K562 (cell line): Measurements from ENCODE around the gene SOX21. TPM values are rescaled to one million over a fixed set of nuclear protein-coding genes. Genes with fewer than 3 reads are reported as not detected.

Experiments
- ATAC-seq: fragments of 200-7000 bp; cut with Tn5 transposase; 3 replicates; pipeline ENCODE4 v1.9.1; 2020; ENCODE audit warnings: moderate library complexity
- BruUV-seq: library from RNA; stranded (reverse); fragments of 400-500 nt; replicated peaks from 2 replicates; lab custom pipeline; 2021; lab: Mats Ljungman, UMichigan
- CTCF ChIA-PET: fragments of 300-600 bp; formaldehyde crosslinking; extraction: SDS; loops from one replicate; lab custom pipeline; 2021; ENCODE audit warnings: low intra/inter-chr PET ratio; lab: Yijun Ruan, JAX
- POLR2A ChIA-PET: fragments of 300-600, 350-650 bp; sonication (Branson Sonifier 250); formaldehyde crosslinking; extraction: SDS; loops from one replicate; lab custom pipeline; 2021; ENCODE audit warnings: antibody characterized with exemption, inconsistent platforms; lab: Yijun Ruan, JAX
- DNase-seq, 4 experiments: peaks; one replicate each; pipeline versions ENCODE4 v3.0.0 to v3.0.0-alpha.2; 2011 to 2018; ENCODE audit warnings: low spot score in 3 of 4, mixed read lengths in 3 of 4; ENCODE audit errors: extremely low read depth in 1 of 4
- FAIRE-seq: peaks from 2 replicates; lab custom pipeline; 2011; peaks lifted over from hg19 to GRCh38; lab: Jason Lieb, UNC
- H2AFZ ChIP-seq: 2 replicates; pipeline ENCODE4 v1.6.0; 2011; ENCODE audit warnings: low read depth, low read length, control low read depth, inconsistent platforms
- H3K27ac ChIP-seq: fragments of 200-600 bp; 3 replicates; pipeline ENCODE4 v1.8.0; 2011; ENCODE audit warnings: low read depth, mild to moderate bottlenecking, control low read depth, inconsistent platforms, low read length, moderate library complexity, mixed read lengths; ENCODE audit errors: extremely low read depth
- H3K27me3 ChIP-seq, 2 experiments: fragments of 300-600 bp in 1 of 2; 2 replicates in 1 of 2; 3 replicates in 1 of 2; pipeline versions ENCODE4 v1.6.0 to v1.8.0; 2011; ENCODE audit warnings: inconsistent platforms in 2 of 2, low read length in 2 of 2, mild to moderate bottlenecking in 1 of 2, mixed read lengths in 1 of 2, moderate library complexity in 1 of 2; ENCODE audit not compliant: control insufficient read depth in 2 of 2, insufficient read depth in 2 of 2
- H3K36me3 ChIP-seq: fragments of 300-600 bp; 3 replicates; pipeline ENCODE4 v1.8.0; 2011; ENCODE audit warnings: mild to moderate bottlenecking, low read length, inconsistent platforms; ENCODE audit not compliant: control insufficient read depth, insufficient read depth
- H3K4me1 ChIP-seq, 2 experiments: fragments of 200-600 bp in 1 of 2; replicated peaks in 1 of 2; 2 replicates in 1 of 2; 3 replicates in 1 of 2; pipeline versions ENCODE4 v1.5.1 to v1.8.0; 2011; ENCODE audit warnings: inconsistent platforms in 2 of 2, low read length in 2 of 2, mild to moderate bottlenecking in 1 of 2, mixed read lengths in 1 of 2, moderate library complexity in 1 of 2; ENCODE audit not compliant: control insufficient read depth in 2 of 2, insufficient read depth in 2 of 2
- H3K4me2 ChIP-seq: 2 replicates; pipeline ENCODE4 v1.6.1; 2011; ENCODE audit warnings: low read length, control low read depth, inconsistent platforms, mixed read lengths; ENCODE audit not compliant: insufficient read depth
- H3K4me3 ChIP-seq: fragments of 200-600 bp; sonication (generic), shearing (Covaris generic); 2 replicates; pipeline ENCODE4 v1.5.1; 2016; ENCODE audit warnings: control low read depth, inconsistent platforms
- H3K79me2 ChIP-seq: fragments of 200-600 bp; 3 replicates; pipeline ENCODE4 v1.8.0; 2011; ENCODE audit warnings: low read length, inconsistent platforms; ENCODE audit not compliant: control insufficient read depth, insufficient read depth
- H3K9ac ChIP-seq, 2 experiments: 2 replicates each; pipeline versions ENCODE4 v1.6.0 to v1.6.1; 2011; ENCODE audit warnings: low read depth in 2 of 2, low read length in 2 of 2, control low read depth in 1 of 2, inconsistent platforms in 1 of 2, mild to moderate bottlenecking in 1 of 2, mixed read lengths in 1 of 2; ENCODE audit not compliant: insufficient read depth in 1 of 2
- H3K9me1 ChIP-seq: one replicate; pipeline ENCODE4 v1.6.0; 2011; ENCODE audit warnings: inconsistent platforms, mild to moderate bottlenecking, low read length, moderate library complexity; ENCODE audit not compliant: control insufficient read depth, insufficient read depth
- H3K9me3 ChIP-seq: replicated peaks from 2 replicates; pipeline ENCODE4 v1.5.1; 2011; ENCODE audit warnings: low read depth, low read length, inconsistent platforms; ENCODE audit not compliant: control insufficient read depth, insufficient read depth
- H4K20me1 ChIP-seq: replicated peaks from 2 replicates; pipeline ENCODE4 v1.6.1; 2011; ENCODE audit warnings: low read length, inconsistent platforms, mixed read lengths; ENCODE audit not compliant: control insufficient read depth, insufficient read depth
- CTCF ChIP-seq, 3 experiments: IDR thresholded peaks in 2 of 3; conservative IDR thresholded peaks in 1 of 3; 2 replicates each; pipeline ENCODE4 v1.5.1; 2011 to 2012; ENCODE audit warnings: low read length in 3 of 3, mild to moderate bottlenecking in 3 of 3, control low read depth in 2 of 3, improper control_type of control experiment in 1 of 3, inconsistent platforms in 1 of 3, low read depth in 1 of 3, mixed read lengths in 1 of 3, moderate library complexity in 1 of 3; ENCODE audit not compliant: insufficient read depth in 2 of 3
- ETS2 ChIP-seq: IDR thresholded peaks from 2 replicates; pipeline ENCODE4 v1.6.1; 2016; ENCODE audit warnings: borderline replicate concordance, missing genetic modification characterization, mild to moderate bottlenecking, moderate library complexity, missing compliant biosample characterization; ENCODE audit not compliant: poor library complexity, severe bottlenecking
- ETV1 ChIP-seq: fragments of 450-650 bp; conservative IDR thresholded peaks from 2 replicates; pipeline ENCODE4 v1.6.1; 2016; ENCODE audit warnings: missing genetic modification characterization, control low read depth, low read depth, missing compliant biosample characterization
- FOXJ2 ChIP-seq: fragments of 200-800 bp; sonication (Bioruptor generic); IDR thresholded peaks from 2 replicates; pipeline ENCODE4 v1.6.1; 2016; ENCODE audit warnings: missing genetic modification characterization, missing compliant biosample characterization
- KLF13 ChIP-seq: fragments of 450-650 bp; IDR thresholded peaks from 2 replicates; pipeline ENCODE4 v1.6.1; 2016; ENCODE audit warnings: missing genetic modification characterization, low read depth, mild to moderate bottlenecking, missing compliant biosample characterization, moderate library complexity, borderline replicate concordance
- NBN ChIP-seq: fragments of 450-650 bp; IDR thresholded peaks from 2 replicates; pipeline ENCODE4 v1.6.1; 2016; ENCODE audit warnings: low read depth, mild to moderate bottlenecking
- RBM15 ChIP-seq: fragments of 200-400 bp; formaldehyde crosslinking; IDR thresholded peaks from 2 replicates; pipeline ENCODE4 v1.6.1; 2018; ENCODE audit warnings: mild to moderate bottlenecking, low read length, moderate library complexity; ENCODE audit not compliant: insufficient read depth
- SMARCC2 ChIP-seq: fragments of 450-650 bp; IDR thresholded peaks from 2 replicates; pipeline ENCODE4 v1.6.1; 2017; ENCODE audit warnings: antibody characterized with exemption, moderate library complexity, mild to moderate bottlenecking, low read depth
- STAT6 ChIP-seq: sonication (generic); formaldehyde crosslinking; IDR thresholded peaks from 2 replicates; pipeline ENCODE4 v1.8.1; 2023; ENCODE audit warnings: mild to moderate bottlenecking, missing genetic modification reagents
- TFE3 ChIP-seq: fragments of 450-650 bp; formaldehyde crosslinking; IDR thresholded peaks from 2 replicates; pipeline ENCODE4 v1.4.0; 2020; ENCODE audit warnings: mild to moderate bottlenecking, mixed read lengths
- ZBTB34 ChIP-seq: fragments of 250-450 bp; sonication (Bioruptor Pico); IDR thresholded peaks from 2 replicates; pipeline ENCODE4 v1.8.0; 2021; ENCODE audit warnings: mild to moderate bottlenecking, moderate library complexity
- WGBS: fragments of 100-300 bp; shearing (Covaris generic); methylation state at CpG from one replicate; pipeline ENCODE4 v1.1.6; 2016; ENCODE audit warnings: low coverage, mixed read lengths; ENCODE audit not compliant: insufficient coverage; ENCODE audit errors: missing lambda C conversion rate; 5-methylcytosine and 5-hydroxymethylcytosine counted together
- in situ Hi-C: fragments of 300-500 bp; cut with MboI; formaldehyde crosslinking; loops from 4 replicates; pipeline ENCODE4 v1.15.0; 2018; ENCODE audit warnings: inconsistent platforms, mixed read lengths
- intact Hi-C: fragments of 100-400 bp; cut with micrococcal nuclease; formaldehyde crosslinking; loops from 2 replicates; pipeline ENCODE4 v1.14.2; 2022
- polyA plus RNA-seq, 8 experiments: library from polyadenylated mRNA; depleted of rRNA in 4 of 8; stranded (reverse) in 5 of 8; unstranded in 3 of 8; fragments of >200 nt; fragmentation: Nextera tagmentation in 2 of 8; fragmentation: Illumina TruSeq in 1 of 8; extraction: Ambion mirVana in 2 of 8; extraction: Trizol in 1 of 8; gene quantifications; 2 replicates each; pipeline versions ENCODE4 v1.2.1 to v1.2.3, GENCODE V29; 2011 to 2014; ENCODE audit warnings: inconsistent platforms in 1 of 8, missing spikeins in 1 of 8
- total RNA-seq, 7 experiments: library from RNA; depleted of rRNA in 6 of 7; stranded (reverse); fragments of >200 nt in 6 of 7; fragmentation: Illumina TruSeq in 2 of 7; extraction: Trizol in 2 of 7; gene quantifications; 2 replicates each; pipeline versions ENCODE4 v1.2.1 to v1.2.3, GENCODE V29; 2011 to 2021; ENCODE audit warnings: low replicate concordance in 1 of 7
- TF ChIP-seq, protein P1 (sequence below): sonication (generic); formaldehyde crosslinking; IDR thresholded peaks from 2 replicates; pipeline ENCODE4 v1.8.0; 2022; ENCODE audit warnings: mild to moderate bottlenecking, missing genetic modification reagents

The SOX21 gene
- total and polyA plus RNA-seq, 9 of the 15 experiments (the other 6 are each of a cell fraction or from before 2014, with no cell fraction given): 0.07 TPM; not detected in 8

- Histone ChIP-seq H2AFZ (no peak overlapping the region), H3K27me3 (no peaks in the 10 kb centered on the region), H3K9me1 (no peaks in the 10 kb centered on the region), H3K79me2 (no peaks in the 10 kb centered on the region), H4K20me1 (no peaks in the 10 kb centered on the region), H3K9ac (no peak overlapping the region), H3K4me3 (no peak overlapping the region), H3K27ac (no peak overlapping the region), H3K36me3 (no peaks in the 10 kb centered on the region), H3K4me2 (no peak overlapping the region), H3K4me1 (no peaks in the 10 kb centered on the region), H3K9me3 (no peaks in the 10 kb centered on the region)
- DNase-seq: no peak
- ChIA-PET CTCF (interaction anchor here (0.6 kb wide), 1 partner anchor 785 kb away, joined by 3 read pairs; no protein-coding TSS in a partner anchor), POLR2A (no interaction called here)
- intact Hi-C loops (no loop called here), in situ Hi-C loops (no loop called here)
- ATAC-seq: no peak
- 0% methylated on average over 1 of the region's 1 CpG for WGBS
- BruUV-seq: no TSS peak
- FAIRE-seq: no peak
- TF ChIP-seq SMARCC2 (no peak), TFE3 (CRISPR knock-in tag) (no peak), STAT6 (CRISPR knock-in tag) (no peak), ZBTB34 (CRISPR knock-in tag) (no peak), FOXJ2 (no peak), RBM15 (no peak), KLF13 (tag) (no peak), CTCF (IDR thresholded peaks at IDR 0.05 in 2 of 3, conservative IDR thresholded peaks at IDR 0.05 in 1 of 3; ENCODE audit: insufficient read depth in 2 of 3, low read depth in 1 of 3, low read length in 3 of 3) (no peak), NBN (no peak), ETV1 (no peak), ETS2 (no peak)
- TF ChIP-seq, protein P1, sequence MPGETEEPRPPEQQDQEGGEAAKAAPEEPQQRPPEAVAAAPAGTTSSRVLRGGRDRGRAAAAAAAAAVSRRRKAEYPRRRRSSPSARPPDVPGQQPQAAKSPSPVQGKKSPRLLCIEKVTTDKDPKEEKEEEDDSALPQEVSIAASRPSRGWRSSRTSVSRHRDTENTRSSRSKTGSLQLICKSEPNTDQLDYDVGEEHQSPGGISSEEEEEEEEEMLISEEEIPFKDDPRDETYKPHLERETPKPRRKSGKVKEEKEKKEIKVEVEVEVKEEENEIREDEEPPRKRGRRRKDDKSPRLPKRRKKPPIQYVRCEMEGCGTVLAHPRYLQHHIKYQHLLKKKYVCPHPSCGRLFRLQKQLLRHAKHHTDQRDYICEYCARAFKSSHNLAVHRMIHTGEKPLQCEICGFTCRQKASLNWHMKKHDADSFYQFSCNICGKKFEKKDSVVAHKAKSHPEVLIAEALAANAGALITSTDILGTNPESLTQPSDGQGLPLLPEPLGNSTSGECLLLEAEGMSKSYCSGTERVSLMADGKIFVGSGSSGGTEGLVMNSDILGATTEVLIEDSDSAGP (CRISPR knock-in tag): no peak
These were observed 41.0 kb upstream of the SOX21 start for GRCh38 chr13:94753327-94753726.
